Superior temporal gyrus (tissue), 1 donor: Measurements from ENCODE around the gene RTL1.

Experiments
- DNase-seq: peaks from one replicate; pipeline ENCODE4 v3.0.0-alpha.2; 2016; ENCODE audit errors: extremely low spot score

Gene RTL1

GRCh38 chr14:100834794-100835547, 68.6 kb downstream of the RTL1 start:
- DNase-seq = no peak

DNA sequence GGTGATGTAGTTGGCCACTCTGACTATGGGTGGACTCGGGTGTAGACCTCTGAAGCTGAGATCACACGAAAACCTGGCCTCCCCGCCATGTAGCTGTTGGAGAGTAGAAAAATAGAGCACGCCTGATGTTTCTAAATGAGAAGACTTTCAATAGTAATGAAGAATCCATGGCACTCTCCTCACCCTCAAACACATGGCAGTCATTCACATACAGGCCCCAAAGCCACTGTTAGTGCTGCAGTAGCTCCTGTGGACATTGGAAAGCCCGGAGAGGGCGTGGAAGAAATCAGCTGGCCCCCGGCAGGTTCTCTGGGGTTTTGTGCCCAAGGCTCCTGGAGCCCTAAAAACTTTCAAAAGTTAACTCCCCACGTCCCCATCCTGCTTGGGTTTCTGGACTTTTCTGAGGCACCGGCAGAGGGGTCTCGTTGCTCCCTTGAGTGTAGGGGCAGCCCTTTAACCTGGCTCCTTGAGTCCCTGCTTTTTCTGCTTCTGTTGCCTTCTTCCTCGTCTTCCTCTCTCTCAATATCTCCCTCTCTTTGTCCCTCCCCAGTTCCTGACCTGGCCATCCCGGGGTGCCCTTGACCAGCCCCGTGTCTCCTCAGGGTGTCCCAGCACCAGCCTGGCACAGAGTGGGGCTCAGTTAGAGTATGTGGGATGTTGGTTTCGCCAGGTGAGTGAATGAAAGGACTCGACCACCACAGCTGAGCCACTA, 69.3 kb downstream of the RTL1 start:
- no peak for DNase-seq

- no peak for DNase-seq
These were observed 71.1 kb downstream of the RTL1 start for GRCh38 chr14:100832311-100832960.

GRCh38 chr14:100830681-100831080, 72.8 kb downstream of the RTL1 start:
- no peak for DNase-seq
